ENCODE measurements around the gene BANF2.

GRCh38 chr20:17662333-17663039 lies 37.3 kb upstream of the BANF2 start:
- TF ChIP-seq CTCF (IDR thresholded peaks at IDR 0.05), result no peak
- no peak for TF ChIP-seq POLR2A (IDR thresholded peaks at IDR 0.05)

Measured in vagina (tissue), 2 donors.